GM21737 (cell line): ENCODE results near the gene FBXO5.
"Not testable (repeated sequence)": the region's sequence is repeated elsewhere in the genome, so short reads cannot be mapped to it uniquely, and the experiment has no call there.

Experiments
- ATAC-seq: cut with Tn5 transposase; IDR thresholded peaks from one replicate; pipeline ENCODE4 v1.9.1; 2021; ENCODE audit warnings: mild to moderate bottlenecking, moderate library complexity; ENCODE audit not compliant: unreplicated experiment

FBXO5 gene

GRCh38 chr6:152982904-152983636 lies at the start of gene FBXO5:
Gene FBXO5, minus strand, starts transcription at chr6:152983041. Its CDS starts 82 bp downstream, at chr6:152982959.
- ATAC-seq = peak; percentile 83

GRCh38 chr6:153032255-153032882 lies 49.5 kb upstream of the FBXO5 start:
- no peak for ATAC-seq

GRCh38 chr6:153031335-153031955 lies 48.6 kb upstream of the FBXO5 start:
- no peak for ATAC-seq

- no peak for ATAC-seq
Observed at GRCh38 chr6:153028963-153029362, 46.1 kb upstream of the FBXO5 start.

GRCh38 chr6:153028286-153028685 lies 45.4 kb upstream of the FBXO5 start:
- ATAC-seq = no peak

- no peak for ATAC-seq
Observed at GRCh38 chr6:153027480-153027879, 44.6 kb upstream of the FBXO5 start.

GRCh38 chr6:153024709-153025017 lies 41.8 kb upstream of the FBXO5 start:
- no peak for ATAC-seq

- ATAC-seq = peak; percentile 94
Observed at GRCh38 chr6:153023977-153024708, 41.3 kb upstream of the FBXO5 start.

GRCh38 chr6:153018355-153018754 lies 35.5 kb upstream of the FBXO5 start:
- no peak for ATAC-seq

- ATAC-seq = no peak
Observed at GRCh38 chr6:153016846-153017245, 34.0 kb upstream of the FBXO5 start.

- no peak for ATAC-seq
Observed at GRCh38 chr6:153015094-153015640, 32.3 kb upstream of the FBXO5 start.

GRCh38 chr6:153013438-153013837 lies 30.6 kb upstream of the FBXO5 start:
- ATAC-seq = no peak

- no peak for ATAC-seq
Observed at GRCh38 chr6:153012856-153013255, 30.0 kb upstream of the FBXO5 start.

GRCh38 chr6:153003366-153003690 lies 20.5 kb upstream of the FBXO5 start:
- ATAC-seq = peak; percentile 1

- peak; percentile 93 for ATAC-seq
Observed at GRCh38 chr6:153002613-153003365, 19.9 kb upstream of the FBXO5 start, which contains the start of gene MTRF1L. Gene MTRF1L, minus strand, starts transcription at chr6:153002709. Its CDS starts 24 bp downstream, at chr6:153002685.

- peak; percentile 14 for ATAC-seq
Observed at GRCh38 chr6:153001767-153002612, 19.1 kb upstream of the FBXO5 start.

- not testable (repeated sequence) for ATAC-seq
Observed at GRCh38 chr6:153000790-153001189, 17.9 kb upstream of the FBXO5 start.

GRCh38 chr6:153000243-153000642 lies 17.4 kb upstream of the FBXO5 start:
- no peak for ATAC-seq

- not testable (repeated sequence) for ATAC-seq
Observed at GRCh38 chr6:152999538-152999937, 16.7 kb upstream of the FBXO5 start.

- ATAC-seq = no peak
Observed at GRCh38 chr6:152993847-152994246, 11.0 kb upstream of the FBXO5 start.
